ENCODE results near the gene SOS2. TPM values are rescaled to one million over a fixed set of nuclear protein-coding genes. Genes with fewer than 3 reads are reported as not detected.

The SOS2 gene
- total and polyA plus RNA-seq, 10 of the 15 experiments (the other 5 are each of a cell fraction or from before 2014, with no cell fraction given) = 2.1 to 16.8 (median 8.4) TPM

- DNase-seq (ENCODE audit: low read depth, low spot score) (no peak), ATAC-seq (no peak), FAIRE-seq (no peak)
- H3K9ac ChIP-seq (ENCODE audit: control insufficient read depth, insufficient read depth, low read length) = no peak overlapping the region
- no peak overlapping the region for H3K27ac ChIP-seq (ENCODE audit: control insufficient read depth, insufficient read depth)
- CTCF ChIA-PET = interaction anchor here (1.4 kb wide), 1 partner anchor 334 kb away, joined by 3 read pairs; the partner anchor contains the start of gene NEMF
- H2AFZ ChIP-seq (ENCODE audit: control insufficient read depth, low read depth, low read length) = no peak overlapping the region
- TF ChIP-seq USF2 (IDR thresholded peaks at IDR 0.05; ENCODE audit: borderline replicate concordance, low read depth, low read length) (no peak), E2F8 (IDR thresholded peaks at IDR 0.05; ENCODE audit: low read depth, partially characterized antibody) (no peak), PAX8 (IDR thresholded peaks at IDR 0.05) (no peak), RFX5 (IDR thresholded peaks at IDR 0.05; ENCODE audit: low read depth, low read length) (no peak), SMAD1 (IDR thresholded peaks at IDR 0.05; ENCODE audit: low read depth, partially characterized antibody) (no peak), IKZF2 (IDR thresholded peaks at IDR 0.05) (no peak)
- TF ChIP-seq, protein P1, sequence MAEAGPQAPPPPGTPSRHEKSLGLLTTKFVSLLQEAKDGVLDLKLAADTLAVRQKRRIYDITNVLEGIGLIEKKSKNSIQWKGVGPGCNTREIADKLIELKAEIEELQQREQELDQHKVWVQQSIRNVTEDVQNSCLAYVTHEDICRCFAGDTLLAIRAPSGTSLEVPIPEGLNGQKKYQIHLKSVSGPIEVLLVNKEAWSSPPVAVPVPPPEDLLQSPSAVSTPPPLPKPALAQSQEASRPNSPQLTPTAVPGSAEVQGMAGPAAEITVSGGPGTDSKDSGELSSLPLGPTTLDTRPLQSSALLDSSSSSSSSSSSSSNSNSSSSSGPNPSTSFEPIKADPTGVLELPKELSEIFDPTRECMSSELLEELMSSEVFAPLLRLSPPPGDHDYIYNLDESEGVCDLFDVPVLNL (IDR thresholded peaks at IDR 0.05; ENCODE audit: low read depth, low read length) = no peak
- intact Hi-C loops (cut with micrococcal nuclease; ENCODE audit: unreplicated experiment) (no loop called here), in situ Hi-C loops (cut with MboI) (no loop called here)
- SMC1A ChIA-PET (ENCODE audit: uncharacterized antibody, unreplicated experiment) = interaction anchor here (2.1 kb wide), 1 partner anchor 11 kb away, joined by 5 read pairs; no protein-coding TSS in a partner anchor
- no peaks in the 10 kb centered on the region for H4K20me1 ChIP-seq (ENCODE audit: control insufficient read depth, insufficient read depth)
- H3K4me3 ChIP-seq = no peak overlapping the region
- POLR2A ChIA-PET = interaction anchor here (0.9 to 1.1 kb wide), 2 partner anchors 69 to 461 kb away, joined by 4 to 5 read pairs; no protein-coding TSS in a partner anchor
- H3K4me1 ChIP-seq (ENCODE audit: control insufficient read depth, insufficient read depth, low read length) = no peaks in the 10 kb centered on the region
- BruUV-seq (replicated peaks) = no TSS peak
- no peaks in the 10 kb centered on the region for H3K9me3 ChIP-seq (replicated peaks; ENCODE audit: control insufficient read depth, insufficient read depth, low read length)
- no peaks in the 10 kb centered on the region for H3K27me3 ChIP-seq (replicated peaks in 1 of 2; ENCODE audit: control insufficient read depth in 2 of 2, insufficient read depth in 2 of 2, low read length in 1 of 2)
- H3K4me2 ChIP-seq (ENCODE audit: control insufficient read depth, insufficient read depth) = no peak overlapping the region
- RAD21 ChIA-PET (ENCODE audit: unreplicated experiment) = no interaction called here
- no peaks in the 10 kb centered on the region; a peak in 1 of 4 replicates for H3K36me3 ChIP-seq (ENCODE audit: control insufficient read depth in 2 of 2, insufficient read depth in 2 of 2, low read length in 1 of 2)
- 100% methylated on average over 1 of the region's 1 CpG for WGBS (ENCODE audit: insufficient coverage, insufficient replicate concordance, low lambda C conversion rate, missing lambda C conversion rate)
- no peaks in the 10 kb centered on the region for H3K79me2 ChIP-seq (ENCODE audit: control insufficient read depth, insufficient read depth, low read length)
Measured at GRCh38 chr14:50186107-50186506, 45.3 kb downstream of the SOS2 start.
